Stimulated activated CD8-positive, alpha-beta memory T cell treated with anti-CD3 and anti-CD28 coated beads, Interleukin-12 subunit alpha, Interleukin-12 subunit beta, amount 100 ng/mL, for 1 hour (primary cell): ENCODE results near the gene CCDC88B.

ENCODE experiments used
- DNase-seq: peaks from one replicate; pipeline ENCODE4 v3.0.0-alpha.2; 2020; ENCODE audit warnings: low read depth

CCDC88B gene

DNA sequence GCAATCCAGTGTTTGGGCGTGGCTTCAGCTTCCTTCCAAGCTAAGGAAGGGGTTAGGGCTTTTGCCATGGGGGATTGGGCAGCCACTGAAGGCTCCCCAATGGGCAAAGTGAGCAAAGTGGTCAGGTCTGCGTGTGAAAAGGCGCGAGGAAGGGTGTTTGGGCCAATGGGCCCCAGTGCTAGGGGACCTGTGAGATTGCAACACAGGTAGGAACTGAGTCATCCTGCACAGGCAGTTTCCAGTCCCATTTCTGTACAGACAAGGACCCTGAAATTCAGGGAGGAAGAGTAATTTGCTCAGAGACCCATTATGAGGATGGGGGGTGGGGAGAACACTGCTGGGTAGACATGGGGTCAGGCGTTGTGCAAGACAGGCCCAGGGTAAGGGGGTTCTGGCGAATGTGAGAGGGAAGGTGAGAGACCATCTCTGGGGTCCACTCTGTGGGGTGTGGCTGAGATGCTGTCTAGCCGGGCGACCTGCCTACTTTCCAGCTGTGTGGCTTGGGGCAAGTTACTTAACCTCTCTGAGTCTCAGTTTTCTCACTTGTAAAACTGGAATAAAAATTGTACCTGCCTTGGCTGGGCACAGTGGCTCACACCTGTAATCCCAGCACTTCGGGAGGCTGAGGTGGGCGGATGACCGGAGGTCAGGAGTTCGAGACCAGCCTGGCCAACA lies 7.3 kb downstream of the CCDC88B start:
- DNase-seq, result no peak

DNA sequence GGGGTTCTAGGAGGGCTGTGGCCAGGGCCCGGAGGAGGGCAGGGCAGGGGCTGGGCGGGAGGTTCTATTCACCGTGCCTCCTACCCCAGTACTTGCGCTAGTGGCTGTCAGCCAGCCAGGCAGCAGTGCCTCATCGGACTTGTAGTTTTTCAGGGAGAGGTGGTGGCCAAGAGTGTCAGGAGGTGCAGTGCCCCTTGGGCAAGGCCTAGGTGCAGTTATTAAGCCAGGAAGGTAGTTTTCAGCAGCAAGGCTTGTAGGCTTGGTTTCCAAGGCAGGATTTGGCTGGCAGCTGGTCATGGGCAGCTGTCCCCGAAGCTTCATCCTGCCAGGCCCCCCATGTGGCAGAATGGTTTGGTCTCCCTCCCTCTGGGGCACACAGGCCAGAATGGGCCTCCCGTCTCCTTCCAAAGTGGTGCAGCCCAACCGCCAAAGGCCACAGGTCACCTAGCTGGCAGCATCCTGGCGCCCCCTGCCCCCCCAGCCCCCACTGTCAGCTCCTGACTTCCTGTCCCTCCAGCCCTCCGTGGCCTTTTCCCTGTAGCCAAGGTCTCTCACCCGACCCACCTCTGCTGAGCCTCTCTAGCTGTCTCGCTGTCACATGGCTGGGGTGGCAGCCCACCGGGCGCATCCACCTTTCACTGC lies 8.5 kb downstream of the CCDC88B start:
- no peak for DNase-seq

DNA sequence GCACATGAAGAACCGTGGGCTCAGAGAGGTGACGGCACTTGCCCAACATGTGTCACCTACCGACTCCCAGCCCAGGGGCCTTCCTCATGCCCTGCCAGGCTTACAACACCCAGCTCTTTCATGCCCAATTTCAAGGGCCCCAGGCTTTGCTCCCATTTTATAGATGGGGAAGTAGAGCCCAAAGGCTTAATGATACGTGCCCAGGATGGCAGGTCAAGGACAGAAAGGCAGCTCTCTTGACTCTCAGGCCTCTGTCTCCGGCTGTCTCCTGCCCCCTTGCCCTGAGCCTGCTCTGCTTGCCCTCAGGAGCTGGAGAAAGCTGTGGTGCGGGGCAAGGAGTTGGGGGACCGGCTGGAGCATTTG lies 9.0 kb downstream of the CCDC88B start:
- no peak for DNase-seq

DNA sequence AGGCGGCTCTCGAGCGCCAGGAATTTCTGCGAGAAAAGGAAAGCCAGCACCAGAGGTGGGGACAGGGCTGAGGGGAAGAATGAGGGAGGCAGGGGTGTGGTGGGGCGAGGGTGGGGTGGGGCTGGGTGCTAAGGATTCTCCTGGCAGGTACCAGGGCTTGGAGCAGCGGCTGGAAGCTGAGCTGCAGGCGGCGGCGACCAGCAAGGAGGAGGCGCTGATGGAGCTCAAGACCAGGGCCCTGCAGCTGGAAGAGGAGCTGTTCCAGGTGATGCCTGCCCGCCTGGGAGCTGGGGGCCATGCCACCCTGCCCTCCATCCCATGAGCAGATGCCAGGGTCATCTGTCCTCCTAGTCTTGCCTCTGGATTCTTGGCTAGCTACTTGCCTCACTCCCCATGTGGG lies 9.4 kb downstream of the CCDC88B start:
- DNase-seq, result no peak

DNA sequence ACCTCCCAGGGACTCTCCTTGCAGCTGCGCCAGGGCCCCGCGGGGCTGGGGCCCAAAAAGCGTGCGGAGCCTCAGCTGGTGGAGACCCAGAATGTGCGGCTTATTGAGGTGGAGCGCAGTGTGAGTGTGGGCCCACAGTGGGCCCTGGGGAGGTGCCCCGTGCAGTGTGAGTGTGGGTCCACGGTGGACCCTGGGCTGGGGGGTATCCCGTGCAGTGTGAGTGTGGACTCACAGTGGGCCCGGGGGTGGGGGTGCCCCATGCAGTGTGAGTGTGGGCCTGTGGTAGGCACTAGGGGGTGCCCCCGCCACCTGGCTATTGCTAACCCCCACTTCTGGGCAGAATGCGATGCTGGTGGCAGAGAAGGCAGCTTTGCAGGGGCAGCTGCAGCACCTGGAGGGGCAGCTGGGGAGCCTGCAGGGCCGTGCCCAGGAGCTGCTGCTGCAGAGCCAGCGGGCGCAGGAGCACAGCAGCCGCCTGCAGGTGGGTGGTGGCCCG lies 11.2 kb downstream of the CCDC88B start:
- no peak for DNase-seq

DNA sequence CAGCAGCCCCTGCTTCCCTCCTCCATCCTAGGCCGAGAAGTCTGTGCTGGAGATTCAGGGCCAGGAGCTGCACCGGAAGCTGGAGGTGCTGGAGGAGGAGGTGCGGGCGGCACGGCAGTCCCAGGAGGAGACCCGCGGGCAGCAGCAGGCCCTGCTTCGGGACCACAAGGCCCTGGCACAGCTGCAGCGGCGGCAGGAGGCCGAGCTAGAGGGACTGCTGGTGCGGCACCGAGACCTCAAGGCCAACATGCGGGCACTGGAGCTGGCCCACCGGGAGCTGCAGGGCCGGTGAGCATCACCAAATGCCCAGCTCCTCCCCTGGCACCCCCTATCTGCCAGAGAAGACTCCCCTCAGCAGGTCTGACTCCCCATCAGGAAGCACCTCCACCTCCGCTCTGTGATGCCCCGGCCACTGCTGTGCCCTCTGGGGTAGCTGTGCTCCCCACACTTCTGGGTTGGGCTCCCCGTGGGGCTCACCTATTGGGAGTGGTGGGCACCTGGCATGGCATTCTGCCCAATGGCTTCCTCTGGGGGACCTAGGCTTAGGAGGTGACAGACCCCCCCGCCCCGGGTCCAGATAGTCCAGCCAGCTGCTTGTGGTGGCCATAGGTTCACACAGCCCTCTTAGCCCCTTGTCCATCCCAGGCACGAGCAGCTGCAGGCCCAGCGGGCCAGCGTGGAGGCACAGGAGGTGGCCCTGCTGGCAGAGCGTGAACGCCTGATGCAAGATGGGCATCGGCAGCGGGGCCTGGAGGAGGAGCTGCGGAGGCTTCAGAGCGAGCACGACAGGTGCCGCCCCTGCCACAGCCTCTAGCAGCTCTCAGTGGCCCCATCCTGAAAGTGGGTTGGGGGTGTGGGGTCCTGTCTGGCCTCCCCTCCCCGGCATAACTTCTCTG lies 12.3 kb downstream of the CCDC88B start:
- DNase-seq, result no peak

DNA sequence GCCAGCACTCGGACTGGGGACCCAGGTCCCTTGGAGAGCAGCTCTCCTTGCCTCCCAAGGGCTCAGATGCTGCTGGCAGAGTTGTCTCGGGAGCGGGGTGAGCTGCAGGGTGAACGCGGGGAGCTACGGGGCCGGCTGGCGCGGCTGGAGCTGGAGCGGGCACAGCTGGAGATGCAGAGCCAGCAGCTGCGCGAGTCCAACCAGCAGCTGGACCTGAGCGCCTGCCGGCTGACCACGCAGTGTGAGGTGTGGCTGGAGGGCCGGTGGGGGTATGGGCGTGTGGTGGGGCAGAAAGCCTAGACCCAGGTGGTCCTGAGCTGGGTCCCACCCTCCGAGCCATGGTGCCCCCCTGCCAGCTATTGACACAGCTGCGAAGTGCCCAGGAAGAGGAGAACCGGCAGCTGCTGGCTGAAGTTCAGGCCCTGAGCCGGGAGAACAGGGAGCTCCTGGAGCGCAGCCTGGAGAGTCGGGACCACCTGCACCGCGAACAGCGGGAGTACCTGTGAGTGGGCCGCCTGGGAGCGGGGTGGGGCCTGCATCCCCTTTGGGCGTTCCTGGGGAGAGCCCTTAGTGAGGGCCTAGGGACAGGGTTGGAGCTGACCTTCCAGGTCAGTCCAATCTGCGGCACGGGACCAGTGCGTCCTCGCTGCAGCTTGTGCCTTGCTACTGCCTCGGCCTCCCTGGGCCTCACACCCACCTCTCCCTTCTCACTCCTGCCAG lies 13.2 kb downstream of the CCDC88B start:
- DNase-seq, result no peak

DNA sequence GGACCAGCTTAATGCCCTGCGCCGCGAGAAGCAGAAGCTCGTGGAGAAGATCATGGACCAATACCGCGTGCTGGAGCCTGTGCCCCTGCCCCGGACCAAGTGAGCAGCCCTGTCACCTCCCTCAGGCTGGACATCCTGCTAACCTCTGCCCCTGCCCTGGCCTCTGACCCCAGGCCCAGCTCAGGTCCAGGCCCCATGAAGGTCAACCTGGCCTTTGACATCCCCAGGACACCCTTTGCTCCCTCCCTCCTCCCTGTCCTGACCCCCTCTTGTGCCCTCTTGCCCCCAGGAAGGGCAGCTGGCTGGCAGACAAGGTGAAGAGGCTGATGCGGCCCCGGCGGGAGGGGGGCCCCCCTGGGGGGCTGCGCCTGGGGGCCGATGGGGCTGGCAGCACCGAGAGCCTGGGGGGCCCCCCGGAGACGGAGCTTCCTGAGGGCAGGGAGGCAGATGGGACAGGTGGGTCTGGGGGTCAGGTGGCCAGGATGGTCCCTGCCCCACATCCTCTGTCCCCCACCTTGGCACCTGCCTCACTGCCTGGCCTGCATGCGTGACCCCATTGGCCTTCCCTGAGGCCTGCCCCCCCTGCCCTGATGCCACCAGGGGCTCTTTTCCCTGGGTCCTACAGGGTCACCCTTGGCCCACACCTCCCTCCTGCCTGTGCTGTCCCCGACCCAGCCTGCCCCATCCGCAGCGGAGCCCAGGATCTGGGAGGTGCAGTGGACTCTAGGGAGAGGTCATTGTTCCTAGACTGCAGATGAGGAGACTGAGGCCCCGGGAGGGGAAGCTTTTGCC lies 13.9 kb downstream of the CCDC88B start:
- DNase-seq, result no peak

DNA sequence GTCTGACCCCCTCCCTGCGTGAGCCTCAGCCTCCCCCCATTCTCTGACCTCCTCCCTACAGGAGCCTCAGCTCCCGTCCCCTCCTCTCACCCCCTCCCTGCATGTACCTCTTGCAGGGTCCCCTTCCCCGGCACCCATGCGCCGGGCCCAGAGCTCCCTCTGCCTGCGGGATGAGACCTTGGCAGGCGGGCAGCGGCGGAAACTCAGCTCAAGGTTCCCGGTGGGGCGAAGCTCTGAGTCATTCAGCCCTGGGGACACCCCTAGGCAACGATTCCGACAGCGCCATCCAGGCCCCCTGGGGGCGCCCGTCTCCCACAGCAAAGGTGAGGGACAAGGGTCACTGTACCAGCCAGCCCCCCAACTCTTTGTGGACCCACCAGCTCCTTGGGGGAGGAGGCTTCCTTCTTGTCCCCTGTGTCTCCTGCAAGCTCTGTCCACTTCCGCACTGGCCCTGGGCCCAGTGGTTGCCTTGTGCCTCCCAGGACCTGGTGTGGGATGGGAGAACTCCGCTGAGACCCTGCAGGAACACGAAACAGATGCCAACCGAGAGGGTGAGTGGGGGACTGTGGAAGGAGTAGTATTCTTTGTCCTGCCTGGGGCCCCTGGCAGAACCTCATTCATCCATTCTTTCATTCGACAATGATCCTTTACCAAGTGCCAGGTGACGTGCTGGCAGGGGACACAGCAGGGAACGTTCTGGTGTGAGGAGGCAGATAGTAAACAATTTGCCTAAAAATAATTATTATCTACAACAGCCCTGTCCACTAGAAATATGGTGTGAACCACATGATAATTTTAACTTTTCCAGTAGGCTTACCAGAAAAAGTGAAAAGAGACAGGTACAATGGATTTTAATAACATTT lies 15.3 kb downstream of the CCDC88B start:
- no peak for DNase-seq

DNA sequence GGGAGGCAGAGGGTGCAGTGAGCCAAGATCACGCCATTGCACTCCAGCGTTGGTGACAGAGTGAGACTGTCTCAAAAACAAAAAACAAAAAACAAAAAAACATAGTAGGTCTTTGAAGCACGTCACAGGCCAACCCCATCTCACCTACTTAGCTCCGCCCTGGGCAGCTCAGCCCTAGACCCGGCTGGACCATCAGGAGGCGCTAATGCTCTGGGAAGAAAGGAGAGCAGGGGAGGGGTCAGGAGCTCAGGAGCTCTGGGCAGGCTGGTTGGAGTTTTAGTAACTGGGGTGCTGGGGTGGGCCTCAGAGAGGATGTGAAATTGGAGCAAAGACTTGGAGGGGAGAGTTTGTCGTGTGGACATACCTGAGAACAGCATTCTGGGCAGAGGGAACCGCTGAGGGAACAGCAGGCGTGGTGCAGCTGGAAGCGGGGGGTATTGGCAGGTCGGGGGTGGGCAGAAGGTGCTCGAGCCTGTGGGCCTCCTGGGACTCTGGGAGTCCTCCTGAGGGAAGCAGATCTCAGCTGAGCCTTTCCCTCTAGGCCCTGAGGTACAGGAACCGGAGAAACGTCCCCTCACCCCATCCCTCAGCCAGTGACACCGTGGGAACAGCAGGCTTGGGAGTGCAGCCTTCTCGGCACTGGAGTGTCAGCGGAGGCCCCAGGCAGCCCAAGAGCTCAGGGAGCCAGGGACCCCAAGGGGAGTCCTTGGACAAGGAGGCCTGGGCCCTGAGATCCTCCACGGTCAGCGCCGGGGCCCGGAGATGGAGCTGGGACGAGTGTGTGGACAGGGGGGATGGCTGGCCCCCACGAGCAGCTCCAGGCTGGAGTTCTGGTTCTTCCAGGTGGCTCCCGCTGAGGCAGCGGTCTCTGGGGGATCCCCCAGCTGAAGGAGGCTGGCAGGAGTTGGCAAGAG lies 16.8 kb downstream of the CCDC88B start:
- DNase-seq, result no peak

DNA sequence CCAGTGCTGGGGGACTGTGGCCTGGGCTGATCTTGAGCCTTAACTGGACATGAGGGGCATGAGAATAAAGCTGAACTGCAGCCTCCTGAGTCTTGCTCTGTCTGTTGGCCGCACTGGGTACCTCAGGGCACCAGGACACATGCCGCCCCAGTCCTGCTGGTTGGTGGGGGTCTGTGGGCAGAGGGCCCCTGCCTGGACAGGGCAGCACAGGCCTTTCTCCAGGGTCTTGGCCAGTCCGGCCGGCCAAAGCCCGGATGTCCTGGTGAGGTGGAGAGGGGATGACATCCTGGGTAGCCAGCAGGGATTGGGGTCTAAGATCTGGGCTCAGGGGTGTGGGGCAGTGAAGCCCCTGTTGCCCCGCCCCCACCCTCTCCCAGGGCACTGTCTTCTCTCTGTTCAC lies 17.4 kb downstream of the CCDC88B start:
- no peak for DNase-seq

DNA sequence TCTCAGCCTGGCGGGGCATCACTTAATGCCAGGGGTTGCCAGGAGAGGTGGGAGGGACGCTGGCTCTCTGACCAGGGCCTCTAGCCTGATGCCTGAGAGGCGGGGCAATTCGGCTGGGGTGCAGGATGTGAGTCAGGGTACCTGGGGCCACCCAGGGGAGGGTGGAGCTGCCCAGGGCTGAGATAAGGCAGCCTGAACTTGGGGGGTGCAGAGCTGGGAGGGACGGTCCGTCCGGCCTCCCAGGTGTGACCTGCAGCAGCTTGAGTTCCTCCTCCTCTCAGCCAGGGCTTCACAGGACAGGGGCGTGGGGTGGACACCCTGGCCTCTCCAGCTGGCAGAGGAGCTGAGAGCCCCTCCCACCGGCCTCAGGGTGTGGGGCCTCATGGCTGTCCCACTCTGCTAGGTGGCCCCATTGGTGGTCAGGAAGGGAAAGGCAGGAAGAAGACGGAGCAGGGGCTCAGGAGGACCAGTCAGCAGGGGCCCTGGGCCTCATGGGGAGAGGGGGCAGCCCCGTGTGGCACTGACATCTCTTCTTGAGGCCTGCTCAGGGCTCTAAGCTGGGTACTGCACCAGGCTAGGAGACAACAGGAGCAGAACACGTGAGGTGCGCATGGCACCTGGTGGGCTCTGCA lies 18.0 kb downstream of the CCDC88B start:
- DNase-seq, result no peak

DNA sequence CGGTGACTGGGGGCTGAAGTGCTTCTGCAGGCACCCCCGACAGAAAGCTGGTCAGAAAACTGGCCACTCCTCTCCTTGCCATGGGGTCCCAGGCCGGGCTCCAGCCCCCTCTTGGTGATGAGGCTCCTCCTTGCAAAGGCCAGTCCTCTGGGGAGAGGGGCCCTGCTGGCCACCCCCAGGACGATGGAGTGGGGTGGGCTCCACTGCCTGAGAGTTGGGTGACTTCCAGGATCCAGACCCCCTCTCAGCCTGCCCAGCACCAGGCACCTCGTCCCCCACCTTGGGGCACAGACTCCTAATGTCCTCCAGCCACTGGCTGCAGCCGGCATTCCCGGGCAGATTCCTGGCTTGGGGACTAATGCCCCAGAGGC lies 18.5 kb downstream of the CCDC88B start:
- DNase-seq, result no peak

DNA sequence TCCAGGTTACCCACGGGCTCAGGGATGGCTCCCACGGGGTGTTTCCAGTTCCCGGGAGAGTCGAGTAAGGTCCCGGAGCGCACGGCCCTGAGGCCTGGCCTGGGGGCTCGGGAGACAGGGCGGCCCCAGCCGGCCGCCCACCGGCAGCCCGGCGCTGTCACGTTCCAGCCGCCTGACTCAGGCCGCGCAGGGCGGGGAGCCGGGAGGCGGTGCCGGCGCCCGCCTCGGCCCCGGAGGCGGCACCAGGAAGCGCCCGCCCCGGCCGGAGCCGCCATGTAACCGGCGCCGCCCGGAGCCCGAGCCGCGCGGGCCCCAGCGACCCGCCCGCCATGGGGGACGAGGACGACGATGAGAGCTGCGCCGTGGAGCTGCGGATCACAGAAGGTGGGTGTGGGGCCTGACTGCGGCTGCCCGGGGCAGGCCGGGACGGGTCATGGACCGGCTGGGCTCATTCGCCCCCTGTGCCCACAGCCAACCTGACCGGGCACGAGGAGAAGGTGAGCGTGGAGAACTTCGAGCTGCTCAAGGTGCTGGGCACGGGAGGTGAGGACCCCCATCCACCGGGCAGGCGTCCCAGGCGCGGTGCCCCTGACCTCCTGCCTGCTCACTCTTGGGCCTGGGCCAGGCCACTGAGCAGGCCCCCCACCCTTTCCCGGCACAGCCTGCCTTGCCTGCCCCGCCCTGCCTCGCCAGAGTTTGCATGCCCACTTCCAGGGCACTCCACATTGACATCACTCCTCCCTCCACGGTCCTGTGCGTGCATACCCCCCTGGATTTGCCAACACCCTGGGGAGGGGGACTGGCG lies 19.1 kb downstream of the CCDC88B start, which contains the start of gene RPS6KA4:
TSS of gene RPS6KA4 (plus strand) at position 256 of the 805 bp plus-strand sequence. CDS start at position 330, 74 bp downstream.
- no peak for DNase-seq

DNA sequence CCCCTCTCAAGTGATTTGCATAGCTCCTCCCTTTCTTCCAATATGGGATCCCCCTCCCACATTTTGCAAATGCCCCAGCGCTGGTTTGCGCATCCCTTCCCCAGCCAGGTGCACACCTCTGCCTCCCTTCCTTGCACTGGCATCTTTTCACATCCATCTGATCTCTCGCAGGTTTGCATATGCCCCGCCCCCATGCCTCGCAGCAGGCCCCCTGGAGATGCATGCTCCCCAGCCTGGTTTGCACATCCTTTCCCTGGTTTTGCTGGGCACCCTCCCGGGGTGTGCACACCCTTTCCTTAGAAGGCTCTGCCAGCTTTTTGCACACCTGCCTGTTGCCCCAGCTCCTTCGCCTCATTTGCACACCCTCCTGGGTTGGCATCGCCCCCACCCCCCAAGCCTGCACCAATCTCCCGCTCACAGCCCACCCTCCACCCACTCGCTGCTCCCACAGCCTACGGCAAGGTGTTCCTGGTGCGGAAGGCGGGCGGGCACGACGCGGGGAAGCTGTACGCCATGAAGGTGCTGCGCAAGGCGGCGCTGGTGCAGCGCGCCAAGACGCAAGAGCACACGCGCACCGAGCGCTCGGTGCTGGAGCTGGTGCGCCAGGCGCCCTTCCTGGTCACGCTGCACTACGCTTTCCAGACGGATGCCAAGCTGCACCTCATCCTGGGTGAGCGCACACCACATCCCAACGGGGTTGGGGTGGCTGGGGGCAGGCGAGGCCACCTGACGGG lies 19.9 kb downstream of the CCDC88B start:
- no peak for DNase-seq

DNA sequence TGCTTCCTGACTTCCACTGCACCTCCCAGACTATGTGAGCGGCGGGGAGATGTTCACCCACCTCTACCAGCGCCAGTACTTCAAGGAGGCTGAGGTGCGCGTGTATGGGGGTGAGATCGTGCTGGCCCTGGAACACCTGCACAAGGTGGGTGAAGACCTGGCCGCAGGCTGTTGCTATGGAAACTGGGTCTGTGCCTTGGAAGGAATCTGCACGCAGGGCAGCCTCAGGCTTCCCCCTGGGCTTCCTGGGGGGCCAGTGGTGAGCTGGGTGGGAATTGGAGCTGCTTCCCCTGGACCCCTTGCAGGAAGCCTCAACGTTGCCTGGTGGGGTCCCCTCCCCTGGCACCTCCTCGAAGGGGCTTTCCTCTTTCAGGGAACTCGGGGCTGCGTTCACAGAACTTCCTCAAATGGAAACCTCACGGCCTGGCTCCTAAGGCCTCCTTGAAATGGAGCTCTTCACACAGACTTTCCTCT lies 20.5 kb downstream of the CCDC88B start:
- DNase-seq, result no peak

DNA sequence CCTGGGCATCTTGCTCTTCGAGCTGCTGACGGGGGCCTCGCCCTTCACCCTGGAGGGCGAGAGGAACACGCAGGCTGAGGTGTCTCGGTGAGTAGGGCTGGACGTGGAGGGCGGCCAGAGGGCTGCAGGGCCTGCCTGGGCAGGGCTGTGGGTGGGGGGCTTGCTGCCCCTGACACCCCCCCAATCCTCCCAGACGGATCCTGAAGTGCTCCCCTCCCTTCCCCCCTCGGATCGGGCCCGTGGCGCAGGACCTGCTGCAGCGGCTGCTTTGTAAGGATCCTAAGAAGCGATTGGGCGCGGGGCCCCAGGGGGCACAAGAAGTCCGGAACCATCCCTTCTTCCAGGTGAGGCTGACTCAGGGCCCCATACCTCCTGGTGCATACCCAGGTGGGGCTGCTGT lies 21.7 kb downstream of the CCDC88B start:
- DNase-seq, result no peak
